Putamen (tissue), 1 donor: ENCODE results near the gene OSCP1.

Experiments
- DNase-seq: peaks from one replicate; pipeline ENCODE4 v3.0.0-alpha.2; 2016; ENCODE audit warnings: low spot score

The OSCP1 gene

GRCh38 chr1:36382669-36383068, 67.6 kb downstream of the OSCP1 start:
- DNase-seq: no peak

GRCh38 chr1:36382231-36382630, 68.0 kb downstream of the OSCP1 start:
- no peak for DNase-seq

GRCh38 chr1:36381405-36381804, 68.8 kb downstream of the OSCP1 start:
- no peak for DNase-seq

GRCh38 chr1:36380782-36381181, 69.5 kb downstream of the OSCP1 start:
- no peak for DNase-seq

GRCh38 chr1:36380143-36380619, 70.1 kb downstream of the OSCP1 start:
- no peak for DNase-seq

GRCh38 chr1:36377791-36378492, 72.3 kb downstream of the OSCP1 start:
- no peak for DNase-seq

- no peak for DNase-seq
These were observed 77.6 kb downstream of the OSCP1 start for GRCh38 chr1:36372617-36373016.

GRCh38 chr1:36369061-36369861, 81.0 kb downstream of the OSCP1 start:
- no peak for DNase-seq
